HFFc6 (cell line): ENCODE data around the gene ZNF540. TPM values are rescaled to one million over a fixed set of nuclear protein-coding genes. Genes with fewer than 3 reads are reported as not detected.
"Not testable (repeated sequence)": the region's sequence is repeated elsewhere in the genome, so short reads cannot be mapped to it uniquely, and the experiment has no call there.

Source experiments
- DNase-seq: peaks from one replicate; pipeline ENCODE4 v3.0.0-alpha.2; 2018
- H3K27ac Mint-ChIP-seq: 2 replicates; pipeline ENCODE4 v1.8.0; 2020; ENCODE audit warnings: mild to moderate bottlenecking, mixed read lengths
- H3K27me3 Mint-ChIP-seq: 2 replicates; pipeline ENCODE4 v1.8.0; 2021; ENCODE audit warnings: mild to moderate bottlenecking, moderate library complexity, mixed read lengths; ENCODE audit not compliant: insufficient read depth
- H3K36me3 Mint-ChIP-seq: 2 replicates; pipeline ENCODE4 v1.8.0; 2021; ENCODE audit warnings: low read depth, mixed read lengths
- H3K4me1 Mint-ChIP-seq: 2 replicates; pipeline ENCODE4 v1.8.0; 2020; ENCODE audit warnings: low read depth, mixed read lengths
- H3K4me3 Mint-ChIP-seq: 2 replicates; pipeline ENCODE4 v1.8.0; 2020; ENCODE audit warnings: mild to moderate bottlenecking, moderate library complexity, mixed read lengths
- H3K9me3 Mint-ChIP-seq: 2 replicates; pipeline ENCODE4 v1.8.0; 2020; ENCODE audit warnings: mild to moderate bottlenecking, mixed read lengths
- total RNA-seq, 6 experiments: library from RNA; stranded (reverse); fragmentation: NEBNext Ultra II Directional; extraction: Animal tissue kit (Norgen Biotek cat#: 25700); gene quantifications; 2 replicates in 1 of 6; 3 replicates in 5 of 6; pipeline ENCODE4 v1.2.3, GENCODE V29; 2021
- TF ChIP-seq, protein P1 (sequence below): fragments of 200-600 bp; sonication (generic); IDR thresholded peaks from 2 replicates; pipeline ENCODE4 v1.5.0; 2021; ENCODE audit warnings: antibody characterized with exemption, mild to moderate bottlenecking

ZNF540 gene
- total RNA-seq, 6 experiments from 2014 or later: 0.14 to 0.76 (median 0.35) TPM

DNA sequence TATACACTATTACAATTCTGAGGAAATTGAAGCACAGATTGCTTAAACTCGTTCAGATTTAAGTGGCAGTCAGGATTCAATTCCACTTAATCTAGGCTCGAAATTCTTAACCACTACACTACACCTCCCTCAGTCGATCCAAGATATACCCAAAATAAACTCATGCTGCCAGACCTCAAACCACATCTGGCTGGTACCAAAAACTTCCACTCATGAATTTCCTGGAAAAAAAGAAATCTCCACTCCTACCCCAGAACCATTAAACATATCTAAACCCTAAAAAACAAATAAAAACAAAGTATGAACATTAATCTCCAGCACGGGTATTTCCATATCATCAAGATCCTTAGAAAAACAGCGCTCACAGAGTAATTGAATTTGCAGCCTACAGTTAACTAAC lies 59.4 kb downstream of the ZNF540 start:
- H3K4me1 Mint-ChIP-seq: peaks cover 23% of the 10 kb centered on the region
- DNase-seq: no peak
- peaks cover 39% of the 10 kb centered on the region for H3K36me3 Mint-ChIP-seq
- H3K4me3 Mint-ChIP-seq: peak overlapping the region; percentile 87
- H3K27ac Mint-ChIP-seq: peak overlapping the region; percentile 93
- H3K27me3 Mint-ChIP-seq: peaks cover 2% of the 10 kb centered on the region; the same call in 1 of the 2 replicates
- TF ChIP-seq, protein P1, sequence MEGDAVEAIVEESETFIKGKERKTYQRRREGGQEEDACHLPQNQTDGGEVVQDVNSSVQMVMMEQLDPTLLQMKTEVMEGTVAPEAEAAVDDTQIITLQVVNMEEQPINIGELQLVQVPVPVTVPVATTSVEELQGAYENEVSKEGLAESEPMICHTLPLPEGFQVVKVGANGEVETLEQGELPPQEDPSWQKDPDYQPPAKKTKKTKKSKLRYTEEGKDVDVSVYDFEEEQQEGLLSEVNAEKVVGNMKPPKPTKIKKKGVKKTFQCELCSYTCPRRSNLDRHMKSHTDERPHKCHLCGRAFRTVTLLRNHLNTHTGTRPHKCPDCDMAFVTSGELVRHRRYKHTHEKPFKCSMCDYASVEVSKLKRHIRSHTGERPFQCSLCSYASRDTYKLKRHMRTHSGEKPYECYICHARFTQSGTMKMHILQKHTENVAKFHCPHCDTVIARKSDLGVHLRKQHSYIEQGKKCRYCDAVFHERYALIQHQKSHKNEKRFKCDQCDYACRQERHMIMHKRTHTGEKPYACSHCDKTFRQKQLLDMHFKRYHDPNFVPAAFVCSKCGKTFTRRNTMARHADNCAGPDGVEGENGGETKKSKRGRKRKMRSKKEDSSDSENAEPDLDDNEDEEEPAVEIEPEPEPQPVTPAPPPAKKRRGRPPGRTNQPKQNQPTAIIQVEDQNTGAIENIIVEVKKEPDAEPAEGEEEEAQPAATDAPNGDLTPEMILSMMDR: no peak
- H3K9me3 Mint-ChIP-seq: peaks cover 43% of the 10 kb centered on the region

DNA sequence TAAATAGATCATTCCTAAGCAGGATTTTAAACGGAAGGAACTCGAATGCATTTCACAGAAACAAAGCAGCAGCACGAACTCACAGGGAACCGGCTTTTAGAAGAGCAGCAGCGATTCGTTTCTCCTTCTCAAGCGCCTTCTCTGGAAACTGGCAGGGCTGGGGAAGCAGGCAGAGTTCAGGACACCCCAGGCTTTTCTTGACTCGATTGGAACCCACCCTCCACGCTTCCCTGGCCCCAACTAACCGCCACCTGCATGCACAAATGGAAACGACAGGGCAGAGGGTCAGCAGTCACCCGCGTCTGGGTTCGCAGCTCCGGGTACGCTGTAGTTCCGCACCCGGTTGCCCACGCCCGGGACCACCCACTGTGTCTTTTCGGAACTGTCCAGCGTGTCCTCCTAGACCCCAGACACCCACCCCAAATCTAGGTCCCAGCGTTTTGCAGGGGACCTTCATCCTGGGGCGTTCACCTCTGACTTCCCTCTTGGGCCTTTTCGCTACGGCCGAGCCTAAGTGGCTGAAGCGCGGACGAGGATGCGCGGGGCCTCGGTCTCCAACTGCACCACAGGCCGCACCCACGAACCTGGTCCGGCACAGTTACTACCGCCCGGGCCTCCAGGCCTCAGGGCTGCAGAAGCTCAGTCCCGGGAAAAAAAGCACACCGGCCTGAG lies 60.1 kb downstream of the ZNF540 start:
- Mint-ChIP-seq H3K27ac (peak overlapping the region; percentile 93), H3K4me3 (peak overlapping the region; percentile 87), H3K27me3 (peaks cover 2% of the 10 kb centered on the region; the same call in 1 of the 2 replicates), H3K4me1 (peaks cover 23% of the 10 kb centered on the region), H3K9me3 (peaks cover 43% of the 10 kb centered on the region), H3K36me3 (peaks cover 35% of the 10 kb centered on the region)
- no peak for DNase-seq
- TF ChIP-seq, protein P1: no peak

DNA sequence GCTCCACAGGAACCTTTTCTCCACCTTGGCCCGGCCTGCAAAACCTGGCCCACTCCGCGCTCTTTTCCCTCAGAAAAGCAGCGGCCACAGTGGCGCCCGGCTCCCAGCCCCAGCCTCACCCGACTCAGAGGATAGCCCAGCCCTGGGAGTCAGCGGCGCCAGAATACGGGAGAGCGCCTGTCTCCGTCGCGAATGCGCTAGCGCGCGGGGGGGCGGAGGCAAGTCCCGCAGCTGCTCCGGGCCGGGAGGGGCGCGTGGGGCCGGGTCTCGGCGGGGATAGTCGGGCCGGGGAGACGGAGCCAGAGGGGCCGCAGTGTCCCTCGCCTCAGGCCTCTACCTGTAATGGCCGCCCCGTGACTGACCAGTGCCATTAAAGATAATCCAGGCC lies 60.6 kb downstream of the ZNF540 start, which contains the start of gene ZFP30:
Gene ZFP30, minus strand, starts transcription at position 165 of the 388 bp plus-strand sequence. CDS start 7,643 bp downstream, outside the sequence.
- Mint-ChIP-seq H3K9me3 (peaks cover 42% of the 10 kb centered on the region), H3K4me1 (peaks cover 23% of the 10 kb centered on the region), H3K4me3 (peak within 1 kb of the TSS; percentile 87), H3K36me3 (peaks cover 30% of the 10 kb centered on the region), H3K27ac (peak within 1 kb of the TSS; percentile 93), H3K27me3 (peaks cover 2% of the 10 kb centered on the region; the same call in 1 of the 2 replicates)
- peak; percentile 67 for DNase-seq
- TF ChIP-seq, protein P1: no peak

DNA sequence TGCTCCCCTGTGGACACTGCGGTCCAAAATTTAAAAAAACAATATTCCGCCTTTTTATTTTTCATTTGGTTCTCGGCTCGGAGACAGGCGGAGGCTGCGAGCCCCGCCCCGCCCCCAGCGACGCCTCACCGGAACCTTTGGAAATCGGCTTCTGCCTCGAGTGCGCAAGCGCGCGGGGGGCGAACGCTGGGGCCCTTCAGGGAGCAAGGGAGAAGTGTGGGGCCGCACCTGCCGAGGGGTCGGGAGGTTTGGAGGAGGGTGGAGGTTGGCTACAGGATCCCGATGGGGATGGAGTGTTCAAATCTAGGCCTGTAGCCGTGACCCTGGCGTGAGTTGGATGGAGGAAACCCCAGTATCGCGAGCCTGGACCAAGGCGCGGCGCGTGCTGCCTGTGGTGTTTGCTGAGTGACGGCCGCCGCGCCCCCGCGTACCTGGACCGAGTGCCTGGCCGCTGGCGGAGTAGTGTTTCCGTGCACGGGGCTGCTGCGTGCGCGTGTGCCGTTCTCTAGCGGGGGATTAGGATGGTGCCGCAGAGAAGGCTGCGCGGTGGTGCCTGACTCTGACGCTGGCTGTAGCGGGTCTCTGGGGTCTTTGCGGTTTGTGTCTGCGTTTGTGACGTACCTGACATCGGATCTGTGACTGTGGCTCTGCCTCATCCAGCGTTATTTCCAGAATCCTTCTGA lies 61.2 kb downstream of the ZNF540 start:
- Mint-ChIP-seq H3K27me3 (peaks cover 2% of the 10 kb centered on the region; the same call in 1 of the 2 replicates), H3K36me3 (peaks cover 30% of the 10 kb centered on the region), H3K4me1 (peaks cover 23% of the 10 kb centered on the region), H3K9me3 (peaks cover 44% of the 10 kb centered on the region), H3K27ac (peak overlapping the region; percentile 93), H3K4me3 (peak overlapping the region; percentile 87)
- TF ChIP-seq, protein P1: no peak
- DNase-seq: peak; percentile 60

DNA sequence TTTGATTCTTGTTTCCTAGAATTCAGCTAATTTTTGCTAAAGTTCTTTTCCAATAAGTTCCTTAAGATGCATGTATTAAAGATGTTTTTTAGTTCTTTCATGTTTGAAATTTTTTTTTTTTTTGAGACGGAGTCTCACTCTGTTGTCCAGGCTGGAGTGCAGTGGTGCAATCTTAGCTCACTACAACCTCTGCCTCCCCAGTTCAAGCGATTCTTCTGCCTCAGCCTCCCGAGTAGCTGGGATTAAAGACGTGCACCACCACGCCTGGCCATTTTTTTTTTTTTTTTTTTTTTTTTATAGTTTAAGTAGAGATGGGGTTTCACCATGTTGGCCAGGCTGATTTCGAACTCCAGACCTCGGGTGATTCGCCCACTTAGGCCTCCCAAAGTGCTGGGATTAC lies 62.5 kb downstream of the ZNF540 start:
- not testable (repeated sequence) for H3K27me3 Mint-ChIP-seq, H3K27ac Mint-ChIP-seq, DNase-seq
- H3K9me3 Mint-ChIP-seq: peaks cover 48% of the 10 kb centered on the region
- peak overlapping the region; percentile 87 for H3K4me3 Mint-ChIP-seq
- peaks cover 23% of the 10 kb centered on the region for H3K4me1 Mint-ChIP-seq
- H3K36me3 Mint-ChIP-seq: peaks cover 32% of the 10 kb centered on the region

Other genes with a start within 250 kb of the ZNF540 start
- 1 to 10 TPM; 2.6 to 3.7 (median 3.0) TPM for gene ZNF527, start 223.8 kb upstream of the ZNF540 start, total RNA-seq
- 1 to 10 TPM; 5.3 to 8.9 (median 6.2) TPM for gene ZNF569, start 127.4 kb upstream of the ZNF540 start, total RNA-seq
- gene ZNF570, start 125.5 kb upstream of the ZNF540 start, total RNA-seq: 1 to 10 TPM; 1.8 to 4.9 (median 2.5) TPM
- 1 to 10 TPM in 2 of 6 experiments, under 1 TPM in 4; 0.43 to 3.4 (median 0.70) TPM for gene ZNF793, start 87.9 kb upstream of the ZNF540 start, total RNA-seq
- 1 to 10 TPM; 1.3 to 3.3 (median 2.1) TPM for gene ZNF571, start 84 bp upstream of the ZNF540 start, total RNA-seq
- 1 to 10 TPM; 6.4 to 7.6 (median 6.9) TPM for gene ZFP30, start 60.6 kb downstream of the ZNF540 start, total RNA-seq
- gene ZNF607, start 124.9 kb downstream of the ZNF540 start, total RNA-seq: 1 to 10 TPM; 2.1 to 5.1 (median 3.5) TPM
- 1 to 10 TPM; 4.9 to 8.4 (median 6.4) TPM for gene ZNF573, start 184.7 kb downstream of the ZNF540 start, total RNA-seq